HEK293 (cell line): ENCODE data around the gene PDLIM4.

Experiments
- CTCF ChIA-PET: fragments of 350-600 bp; formaldehyde crosslinking; extraction: SDS; loops from one replicate; lab custom pipeline; 2021; ENCODE audit warnings: antibody characterized with exemption; lab: Yijun Ruan, JAX
- POLR2A ChIA-PET: fragments of 300-600 bp; formaldehyde crosslinking; extraction: SDS; loops from one replicate; lab custom pipeline; 2020; ENCODE audit warnings: antibody characterized with exemption, inconsistent platforms; lab: Yijun Ruan, JAX
- H3K27ac ChIP-seq: fragments of 200-500 bp; sonication (Bioruptor generic); 2 replicates; pipeline ENCODE4 v1.5.1; 2014; ENCODE audit warnings: low read depth, low read length, control low read depth, inconsistent platforms; ENCODE audit errors: extremely low read depth
- H3K36me3 ChIP-seq, 2 experiments: fragments of 200-500 bp in 1 of 2; sonication (Bioruptor generic) in 1 of 2; 1 replicate in 1 of 2; 2 replicates in 1 of 2; pipeline ENCODE4 v1.5.1; 2014 to 2017; ENCODE audit warnings: inconsistent platforms in 2 of 2, low read length in 2 of 2; ENCODE audit not compliant: control insufficient read depth in 2 of 2, insufficient read depth in 1 of 2
- H3K4me1 ChIP-seq: fragments of 200-500 bp; sonication (Bioruptor generic); 2 replicates; pipeline ENCODE4 v1.5.1; 2014; ENCODE audit warnings: mild to moderate bottlenecking, low read length, inconsistent platforms; ENCODE audit not compliant: control insufficient read depth, insufficient read depth
- H3K4me3 ChIP-seq: 2 replicates; pipeline ENCODE4 v1.5.1; 2011; ENCODE audit warnings: low read depth, mild to moderate bottlenecking, control low read depth, low read length, moderate library complexity
- H3K9me3 ChIP-seq: fragments of 200-500 bp; sonication (Bioruptor generic); 2 replicates; pipeline ENCODE4 v1.5.1; 2014; ENCODE audit warnings: low read depth, low read length, inconsistent platforms; ENCODE audit not compliant: control insufficient read depth, insufficient read depth
- GFI1B ChIP-seq: fragments of 450-650 bp; formaldehyde crosslinking; IDR thresholded peaks from 2 replicates; pipeline ENCODE4 v1.5.1; 2016; ENCODE audit warnings: missing biosample characterization, missing genetic modification characterization
- GLIS2 ChIP-seq: fragments of 450-650 bp; formaldehyde crosslinking; IDR thresholded peaks from 2 replicates; pipeline ENCODE4 v1.5.1; 2016; ENCODE audit warnings: missing biosample characterization, missing genetic modification characterization
- KLF16 ChIP-seq: fragments of 450-650 bp; formaldehyde crosslinking; IDR thresholded peaks from 2 replicates; pipeline ENCODE4 v1.5.1; 2017; ENCODE audit warnings: missing biosample characterization, missing genetic modification characterization
- KLF7 ChIP-seq: fragments of 450-650 bp; formaldehyde crosslinking; IDR thresholded peaks from 2 replicates; pipeline ENCODE4 v1.5.1; 2016; ENCODE audit warnings: missing biosample characterization, missing genetic modification characterization, borderline replicate concordance
- RBAK ChIP-seq: fragments of 450-650 bp; formaldehyde crosslinking; IDR thresholded peaks from 2 replicates; pipeline ENCODE4 v1.5.1; 2016; ENCODE audit warnings: missing biosample characterization, missing genetic modification characterization
- SCRT1 ChIP-seq: fragments of 450-650 bp; formaldehyde crosslinking; IDR thresholded peaks from 2 replicates; pipeline ENCODE4 v1.5.1; 2016; ENCODE audit warnings: missing biosample characterization, missing genetic modification characterization, borderline replicate concordance
- SP7 ChIP-seq: fragments of 450-650 bp; formaldehyde crosslinking; IDR thresholded peaks from 2 replicates; pipeline ENCODE4 v1.5.1; 2016; ENCODE audit warnings: missing biosample characterization, missing genetic modification characterization
- ZNF184 ChIP-seq: fragments of 450-650 bp; IDR thresholded peaks from 2 replicates; pipeline ENCODE4 v1.5.1; 2018; ENCODE audit warnings: missing biosample characterization, mild to moderate bottlenecking, missing genetic modification characterization
- ZNF211 ChIP-seq: fragments of 450-650 bp; formaldehyde crosslinking; IDR thresholded peaks from 2 replicates; pipeline ENCODE4 v1.5.1; 2016; ENCODE audit warnings: low read depth, missing biosample characterization, missing genetic modification characterization
- ZNF23 ChIP-seq: fragments of 450-650 bp; formaldehyde crosslinking; IDR thresholded peaks from 2 replicates; pipeline ENCODE4 v1.5.1; 2016; ENCODE audit warnings: missing biosample characterization, missing genetic modification characterization, borderline replicate concordance
- ZNF274 ChIP-seq, 2 experiments: fragments of 200-500 bp in 1 of 2; fragments of 450-650 bp in 1 of 2; sonication (Bioruptor generic) in 1 of 2; formaldehyde crosslinking in 1 of 2; IDR thresholded peaks; 2 replicates each; pipeline versions ENCODE4 v1.5.1 to v1.6.1; 2014 to 2016; ENCODE audit warnings: borderline replicate concordance in 1 of 2, inconsistent platforms in 1 of 2, low read length in 1 of 2, missing biosample characterization in 1 of 2, missing genetic modification characterization in 1 of 2
- ZNF292 ChIP-seq: fragments of 450-650 bp; formaldehyde crosslinking; IDR thresholded peaks from 2 replicates; pipeline ENCODE4 v1.5.1; 2016; ENCODE audit warnings: low read depth, missing biosample characterization, missing genetic modification characterization, borderline replicate concordance
- ZNF426 ChIP-seq: fragments of 450-650 bp; formaldehyde crosslinking; IDR thresholded peaks from 2 replicates; pipeline ENCODE4 v1.5.1; 2017; ENCODE audit warnings: missing biosample characterization, missing genetic modification characterization, mild to moderate bottlenecking, inconsistent platforms, moderate library complexity
- ZNF501 ChIP-seq: fragments of 450-650 bp; formaldehyde crosslinking; IDR thresholded peaks from 2 replicates; pipeline ENCODE4 v1.5.1; 2016; ENCODE audit warnings: missing biosample characterization, missing genetic modification characterization
- ZNF510 ChIP-seq: fragments of 450-650 bp; formaldehyde crosslinking; IDR thresholded peaks from 2 replicates; pipeline ENCODE4 v1.5.1; 2018; ENCODE audit warnings: mild to moderate bottlenecking, missing genetic modification characterization, missing biosample characterization; ENCODE audit not compliant: insufficient replicate concordance
- ZNF600 ChIP-seq: fragments of 450-650 bp; formaldehyde crosslinking; IDR thresholded peaks from 2 replicates; pipeline ENCODE4 v1.5.1; 2016; ENCODE audit warnings: missing biosample characterization, missing genetic modification characterization
- ZNF654 ChIP-seq: fragments of 450-650 bp; formaldehyde crosslinking; IDR thresholded peaks from 2 replicates; pipeline ENCODE4 v1.5.1; 2016; ENCODE audit warnings: low read depth, missing biosample characterization, missing genetic modification characterization
- ZSCAN16 ChIP-seq: fragments of 450-650 bp; formaldehyde crosslinking; IDR thresholded peaks from 2 replicates; pipeline ENCODE4 v1.5.1; 2016; ENCODE audit warnings: missing biosample characterization, missing genetic modification characterization
- TF ChIP-seq, protein P1 (sequence below): fragments of 450-650 bp; formaldehyde crosslinking; IDR thresholded peaks from 2 replicates; pipeline ENCODE4 v1.5.1; 2016; ENCODE audit warnings: missing biosample characterization, missing genetic modification characterization
- TF ChIP-seq, protein P2 (sequence below): fragments of 450-650 bp; formaldehyde crosslinking; IDR thresholded peaks from 2 replicates; pipeline ENCODE4 v1.5.1; 2016; ENCODE audit warnings: missing biosample characterization, missing genetic modification characterization
- TF ChIP-seq, protein P3 (sequence below): fragments of 450-650 bp; formaldehyde crosslinking; IDR thresholded peaks from 2 replicates; pipeline ENCODE4 v1.5.1; 2017; ENCODE audit warnings: missing biosample characterization, missing genetic modification characterization

The PDLIM4 gene

DNA sequence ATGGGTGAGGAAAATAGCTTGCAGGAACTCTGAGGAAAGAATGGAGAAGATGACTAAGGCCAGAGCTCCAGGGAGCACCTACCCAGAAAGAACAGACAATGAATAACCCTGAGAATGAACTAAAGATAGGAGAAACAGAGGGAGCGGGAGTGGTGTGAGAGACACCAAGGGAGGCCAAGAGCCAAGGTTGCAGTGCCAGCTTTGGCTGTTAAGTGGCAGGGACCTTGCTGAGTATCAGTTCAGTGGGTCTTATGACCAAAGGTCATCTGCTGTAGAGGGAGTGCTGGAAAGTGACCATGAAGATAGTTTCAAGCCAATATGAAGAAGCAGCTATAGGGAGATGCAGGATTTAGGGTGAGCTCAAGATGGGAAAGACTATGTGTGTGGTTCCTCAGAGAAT, 46.6 kb upstream of the PDLIM4 start:
- ChIA-PET CTCF (interaction anchor here (1.4 to 2.4 kb wide), 2 partner anchors 21 to 62 kb away, joined by 5 to 15 read pairs; no protein-coding TSS in a partner anchor), POLR2A (interaction anchor here (1.1 to 1.6 kb wide), 2 partner anchors 16 to 17 kb away, joined by 3 to 6 read pairs; partner anchors contain the start of gene P4HA2)
- 0 out of 2 replicates have a peak, but pooled peaks cover 2% of the 10 kb centered on the region for H3K4me1 ChIP-seq
- H3K27ac ChIP-seq: no peak overlapping the region
- H3K36me3 ChIP-seq: peaks cover 3 to 81% of the 10 kb centered on the region in 2 experiments; a peak in 1 of 3 replicates
- no peak overlapping the region for H3K4me3 ChIP-seq
- TF ChIP-seq ZNF510 (tag by site-specific recombination): no peak
- no peak for TF ChIP-seq ZNF426 (tag by site-specific recombination)
- no peak for TF ChIP-seq ZNF184 (tag by site-specific recombination)
- no peak for TF ChIP-seq ZNF600 (tag by site-specific recombination)
- no peak for TF ChIP-seq ZNF292 (tag by site-specific recombination)
- no peak for TF ChIP-seq ZNF501
- TF ChIP-seq ZNF211 (tag by site-specific recombination): no peak
- TF ChIP-seq SP7: no peak
- TF ChIP-seq GFI1B (tag by site-specific recombination): no peak
- no peaks in the 10 kb centered on the region for H3K9me3 ChIP-seq

- Histone ChIP-seq H3K27ac (no peak overlapping the region), H3K4me1 (0 out of 2 replicates have a peak, but pooled peaks cover 2% of the 10 kb centered on the region), H3K4me3 (no peak overlapping the region), H3K9me3 (no peaks in the 10 kb centered on the region), H3K36me3 (peaks cover 3 to 79% of the 10 kb centered on the region in 2 experiments; a peak in 1 of 3 replicates)
- TF ChIP-seq GLIS2 (tag by site-specific recombination): no peak
- TF ChIP-seq, protein P1, sequence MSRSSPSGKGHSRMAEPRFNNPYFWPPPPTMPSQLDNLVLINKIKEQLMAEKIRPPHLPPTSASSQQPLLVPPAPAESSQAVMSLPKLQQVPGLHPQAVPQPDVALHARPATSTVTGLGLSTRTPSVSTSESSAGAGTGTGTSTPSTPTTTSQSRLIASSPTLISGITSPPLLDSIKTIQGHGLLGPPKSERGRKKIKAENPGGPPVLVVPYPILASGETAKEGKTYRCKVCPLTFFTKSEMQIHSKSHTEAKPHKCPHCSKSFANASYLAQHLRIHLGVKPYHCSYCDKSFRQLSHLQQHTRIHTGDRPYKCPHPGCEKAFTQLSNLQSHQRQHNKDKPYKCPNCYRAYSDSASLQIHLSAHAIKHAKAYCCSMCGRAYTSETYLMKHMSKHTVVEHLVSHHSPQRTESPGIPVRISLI (tag by site-specific recombination): no peak
- no peak for TF ChIP-seq ZNF274 (IDR thresholded peaks at IDR 0.05; ENCODE audit: low read length)
- TF ChIP-seq ZNF274 (tag by site-specific recombination; IDR thresholded peaks at IDR 0.05; ENCODE audit: borderline replicate concordance): no peak
- TF ChIP-seq, protein P2, sequence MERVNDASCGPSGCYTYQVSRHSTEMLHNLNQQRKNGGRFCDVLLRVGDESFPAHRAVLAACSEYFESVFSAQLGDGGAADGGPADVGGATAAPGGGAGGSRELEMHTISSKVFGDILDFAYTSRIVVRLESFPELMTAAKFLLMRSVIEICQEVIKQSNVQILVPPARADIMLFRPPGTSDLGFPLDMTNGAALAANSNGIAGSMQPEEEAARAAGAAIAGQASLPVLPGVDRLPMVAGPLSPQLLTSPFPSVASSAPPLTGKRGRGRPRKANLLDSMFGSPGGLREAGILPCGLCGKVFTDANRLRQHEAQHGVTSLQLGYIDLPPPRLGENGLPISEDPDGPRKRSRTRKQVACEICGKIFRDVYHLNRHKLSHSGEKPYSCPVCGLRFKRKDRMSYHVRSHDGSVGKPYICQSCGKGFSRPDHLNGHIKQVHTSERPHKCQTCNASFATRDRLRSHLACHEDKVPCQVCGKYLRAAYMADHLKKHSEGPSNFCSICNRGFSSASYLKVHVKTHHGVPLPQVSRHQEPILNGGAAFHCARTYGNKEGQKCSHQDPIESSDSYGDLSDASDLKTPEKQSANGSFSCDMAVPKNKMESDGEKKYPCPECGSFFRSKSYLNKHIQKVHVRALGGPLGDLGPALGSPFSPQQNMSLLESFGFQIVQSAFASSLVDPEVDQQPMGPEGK (tag by site-specific recombination): no peak
- no peak for TF ChIP-seq SCRT1 (tag by site-specific recombination)
- no peak for TF ChIP-seq KLF16 (tag by site-specific recombination)
- TF ChIP-seq ZNF654: no peak
- TF ChIP-seq ZNF23 (tag by site-specific recombination): no peak
- no peak for TF ChIP-seq RBAK (tag by site-specific recombination)
- TF ChIP-seq ZSCAN16: no peak
- TF ChIP-seq KLF7 (tag by site-specific recombination): no peak
- TF ChIP-seq, protein P3, sequence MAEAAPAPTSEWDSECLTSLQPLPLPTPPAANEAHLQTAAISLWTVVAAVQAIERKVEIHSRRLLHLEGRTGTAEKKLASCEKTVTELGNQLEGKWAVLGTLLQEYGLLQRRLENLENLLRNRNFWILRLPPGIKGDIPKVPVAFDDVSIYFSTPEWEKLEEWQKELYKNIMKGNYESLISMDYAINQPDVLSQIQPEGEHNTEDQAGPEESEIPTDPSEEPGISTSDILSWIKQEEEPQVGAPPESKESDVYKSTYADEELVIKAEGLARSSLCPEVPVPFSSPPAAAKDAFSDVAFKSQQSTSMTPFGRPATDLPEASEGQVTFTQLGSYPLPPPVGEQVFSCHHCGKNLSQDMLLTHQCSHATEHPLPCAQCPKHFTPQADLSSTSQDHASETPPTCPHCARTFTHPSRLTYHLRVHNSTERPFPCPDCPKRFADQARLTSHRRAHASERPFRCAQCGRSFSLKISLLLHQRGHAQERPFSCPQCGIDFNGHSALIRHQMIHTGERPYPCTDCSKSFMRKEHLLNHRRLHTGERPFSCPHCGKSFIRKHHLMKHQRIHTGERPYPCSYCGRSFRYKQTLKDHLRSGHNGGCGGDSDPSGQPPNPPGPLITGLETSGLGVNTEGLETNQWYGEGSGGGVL (tag by site-specific recombination): no peak
- ChIA-PET CTCF (interaction anchor here (0.5 to 2.4 kb wide), 6 partner anchors 9 to 687 kb away, joined by 3 to 15 read pairs (median 4); no protein-coding TSS in a partner anchor), POLR2A (interaction anchor here (0.8 to 1.6 kb wide), 2 partner anchors 14 to 16 kb away, joined by 3 to 6 read pairs; partner anchors contain the start of gene P4HA2)
These were observed 45.7 kb upstream of the PDLIM4 start for GRCh38 chr5:132211787-132212186.
